ENCODE data around the gene RBM10.

DNA sequence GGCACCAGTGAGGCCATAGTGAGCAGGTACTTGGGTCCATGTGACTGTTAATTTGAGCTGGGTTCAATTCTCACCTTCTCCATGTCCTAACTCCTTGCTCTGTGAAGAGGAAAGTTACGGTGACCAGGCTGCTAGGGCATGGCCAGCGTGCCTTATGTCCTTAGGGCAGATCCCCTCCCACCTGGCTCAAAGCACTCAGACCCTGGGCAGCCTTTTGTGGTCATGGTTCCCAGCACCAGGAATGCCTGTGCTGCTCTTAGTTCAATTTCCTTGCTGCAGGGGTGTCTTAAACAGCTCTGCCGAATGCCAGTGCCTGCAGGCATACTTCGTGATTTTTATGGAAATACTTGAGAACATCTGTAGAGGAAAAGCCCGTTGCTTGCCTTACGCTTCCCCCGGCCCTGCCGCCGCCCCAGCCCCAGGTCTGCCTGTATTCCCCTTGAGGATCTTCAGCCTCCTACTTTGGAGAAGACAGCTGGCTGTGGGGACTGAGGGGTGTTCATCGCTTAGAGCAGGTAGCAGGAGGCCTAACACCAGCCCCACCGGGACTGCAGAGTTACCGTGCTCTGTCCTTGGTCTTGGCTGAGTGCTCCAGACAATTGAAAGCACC lies 70.4 kb downstream of the RBM10 start:
- TF ChIP-seq, protein P1, sequence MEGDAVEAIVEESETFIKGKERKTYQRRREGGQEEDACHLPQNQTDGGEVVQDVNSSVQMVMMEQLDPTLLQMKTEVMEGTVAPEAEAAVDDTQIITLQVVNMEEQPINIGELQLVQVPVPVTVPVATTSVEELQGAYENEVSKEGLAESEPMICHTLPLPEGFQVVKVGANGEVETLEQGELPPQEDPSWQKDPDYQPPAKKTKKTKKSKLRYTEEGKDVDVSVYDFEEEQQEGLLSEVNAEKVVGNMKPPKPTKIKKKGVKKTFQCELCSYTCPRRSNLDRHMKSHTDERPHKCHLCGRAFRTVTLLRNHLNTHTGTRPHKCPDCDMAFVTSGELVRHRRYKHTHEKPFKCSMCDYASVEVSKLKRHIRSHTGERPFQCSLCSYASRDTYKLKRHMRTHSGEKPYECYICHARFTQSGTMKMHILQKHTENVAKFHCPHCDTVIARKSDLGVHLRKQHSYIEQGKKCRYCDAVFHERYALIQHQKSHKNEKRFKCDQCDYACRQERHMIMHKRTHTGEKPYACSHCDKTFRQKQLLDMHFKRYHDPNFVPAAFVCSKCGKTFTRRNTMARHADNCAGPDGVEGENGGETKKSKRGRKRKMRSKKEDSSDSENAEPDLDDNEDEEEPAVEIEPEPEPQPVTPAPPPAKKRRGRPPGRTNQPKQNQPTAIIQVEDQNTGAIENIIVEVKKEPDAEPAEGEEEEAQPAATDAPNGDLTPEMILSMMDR (conservative IDR thresholded peaks at IDR 0.05 in 1 of 2, IDR thresholded peaks at IDR 0.05 in 1 of 2; ENCODE audit: low read depth in 1 of 2, low read length in 2 of 2): no peak
- TF ChIP-seq EZH2 (IDR thresholded peaks at IDR 0.05; ENCODE audit: low read length, missing control alignments): no peak

Measured in fibroblast of lung (primary cell).